SK-N-SH (cell line): ENCODE results near the gene LRRC15. TPM values are rescaled to one million over a fixed set of nuclear protein-coding genes. Genes with fewer than 3 reads are reported as not detected.

Experiments
- CTCF ChIA-PET: fragments of 300-600, 350-600 bp; formaldehyde crosslinking; extraction: SDS; loops from one replicate; lab custom pipeline; 2021; lab: Yijun Ruan, JAX
- POLR2A ChIA-PET: fragments of 350-600 bp; sonication (Branson Sonifier 250); formaldehyde crosslinking; extraction: SDS; loops from one replicate; lab custom pipeline; 2020; ENCODE audit warnings: antibody characterized with exemption, inconsistent platforms; lab: Yijun Ruan, JAX
- DNase-seq: peaks from one replicate; pipeline ENCODE4 v3.0.0; 2012
- H2AFZ ChIP-seq: fragments of 200-600 bp; sonication (generic); 2 replicates; pipeline ENCODE4 v1.8.1; 2016; ENCODE audit warnings: antibody characterized with exemption, mild to moderate bottlenecking, low read depth
- H3F3A ChIP-seq: fragments of 200-600 bp; sonication (generic); replicated peaks from 2 replicates; pipeline ENCODE3; 2016; ENCODE audit warnings: antibody characterized with exemption, mild to moderate bottlenecking; ENCODE audit not compliant: insufficient read depth
- H3K27ac ChIP-seq, 2 experiments: fragments of 200-500 bp in 1 of 2; fragments of 200-600 bp in 1 of 2; sonication (Bioruptor generic) in 1 of 2; sonication (generic), shearing (Covaris generic) in 1 of 2; 2 replicates each; pipeline versions ENCODE4 v1.5.1 to v1.6.1; 2014 to 2016; ENCODE audit warnings: low read depth in 2 of 2, inconsistent platforms in 1 of 2, low read length in 1 of 2, mild to moderate bottlenecking in 1 of 2, mixed read lengths in 1 of 2
- H3K27me3 ChIP-seq: fragments of 200-600 bp; sonication (generic), shearing (Covaris generic); 2 replicates; pipeline ENCODE4 v1.6.1; 2016; ENCODE audit warnings: mixed run types; ENCODE audit not compliant: insufficient read depth
- H3K36me3 ChIP-seq, 2 experiments: fragments of 200-500 bp in 1 of 2; fragments of 200-600 bp in 1 of 2; sonication (Bioruptor generic) in 1 of 2; sonication (generic) in 1 of 2; replicated peaks in 1 of 2; 2 replicates each; pipeline versions ENCODE3 to v1.5.1; 2014 to 2016; ENCODE audit warnings: low read length in 1 of 2, mild to moderate bottlenecking in 1 of 2; ENCODE audit not compliant: insufficient read depth in 2 of 2, control insufficient read depth in 1 of 2
- H3K4me1 ChIP-seq, 2 experiments: fragments of 200-500 bp in 1 of 2; fragments of 200-600 bp in 1 of 2; sonication (Bioruptor generic) in 1 of 2; sonication (generic), shearing (Covaris generic) in 1 of 2; 2 replicates each; pipeline versions ENCODE4 v1.5.1 to v1.6.1; 2014 to 2016; ENCODE audit warnings: low read depth in 1 of 2, low read length in 1 of 2, mixed run types in 1 of 2; ENCODE audit not compliant: insufficient read depth in 2 of 2, control insufficient read depth in 1 of 2
- H3K4me2 ChIP-seq: fragments of 200-600 bp; sonication (generic), shearing (Covaris generic); 2 replicates; pipeline ENCODE4 v1.6.1; 2017; ENCODE audit warnings: mixed run types
- H3K4me3 ChIP-seq, 2 experiments: fragments of 200-500 bp in 1 of 2; fragments of 200-600 bp in 1 of 2; sonication (Bioruptor generic) in 1 of 2; sonication (generic), shearing (Covaris generic) in 1 of 2; 2 replicates each; pipeline versions ENCODE4 v1.5.1 to v1.8.1; 2014 to 2016; ENCODE audit warnings: low read depth in 2 of 2, inconsistent platforms in 1 of 2, low read length in 1 of 2, mild to moderate bottlenecking in 1 of 2, mixed read lengths in 1 of 2, moderate library complexity in 1 of 2
- H3K79me2 ChIP-seq: fragments of 200-600 bp; sonication (generic); 2 replicates; pipeline ENCODE4 v1.8.1; 2017; ENCODE audit warnings: mild to moderate bottlenecking; ENCODE audit not compliant: insufficient read depth
- H3K9ac ChIP-seq: fragments of 200-600 bp; sonication (generic); 2 replicates; pipeline ENCODE4 v1.6.1; 2017; ENCODE audit warnings: mixed run types
- H3K9me2 ChIP-seq: fragments of 200-600 bp; sonication (generic); 2 replicates; pipeline ENCODE4 v1.6.1; 2017; ENCODE audit warnings: mixed run types
- H3K9me3 ChIP-seq: fragments of 200-600 bp; sonication (generic); 2 replicates; pipeline ENCODE4 v1.6.1; 2017; ENCODE audit warnings: mixed run types, mild to moderate bottlenecking, moderate library complexity
- H4K20me1 ChIP-seq: fragments of 200-600 bp; sonication (generic); 2 replicates; pipeline ENCODE4 v1.6.1; 2017; ENCODE audit warnings: mild to moderate bottlenecking, mixed run types; ENCODE audit not compliant: insufficient read depth
- CHD2 ChIP-seq: fragments of 150-350 bp; IDR thresholded peaks from 2 replicates; pipeline ENCODE4 v1.6.1; 2018; ENCODE audit warnings: low read length; ENCODE audit not compliant: partially characterized antibody
- CTCF ChIP-seq: fragments of 200-600 bp; sonication (generic); IDR thresholded peaks from 2 replicates; pipeline ENCODE4 v1.6.1; 2017; ENCODE audit warnings: antibody characterized with exemption, mild to moderate bottlenecking, moderate library complexity
- ELF1 ChIP-seq: IDR thresholded peaks from 2 replicates; pipeline ENCODE4 v1.4.0; 2012
- EP300 ChIP-seq, 2 experiments: IDR thresholded peaks; 2 replicates each; pipeline versions ENCODE4 v1.4.0 to v1.6.1; 2012; ENCODE audit warnings: borderline replicate concordance in 1 of 2, low read depth in 1 of 2, low read length in 1 of 2
- EZH2phosphoT487 ChIP-seq: fragments of 200-600 bp; sonication (generic); IDR thresholded peaks from 2 replicates; pipeline ENCODE4 v1.6.1; 2017; ENCODE audit warnings: low read depth, mixed run types, mild to moderate bottlenecking, antibody characterized with exemption, moderate library complexity, borderline replicate concordance
- FOSL2 ChIP-seq: IDR thresholded peaks from 2 replicates; pipeline ENCODE4 v1.4.0; 2012; ENCODE audit warnings: low read depth, mild to moderate bottlenecking, moderate library complexity, borderline replicate concordance
- FOXJ3 ChIP-seq: sonication (generic); formaldehyde crosslinking; IDR thresholded peaks from 2 replicates; pipeline ENCODE4 v1.5.1; 2020; ENCODE audit warnings: mild to moderate bottlenecking, missing genetic modification reagents
- GABPA ChIP-seq: IDR thresholded peaks from 2 replicates; pipeline ENCODE4 v1.4.0; 2012; ENCODE audit warnings: low read depth, mild to moderate bottlenecking
- GATA2 ChIP-seq: sonication (generic); formaldehyde crosslinking; IDR thresholded peaks from 2 replicates; pipeline ENCODE4 v1.5.0; 2020; ENCODE audit warnings: mild to moderate bottlenecking, missing genetic modification reagents
- IRF3 ChIP-seq: fragments of 150-350 bp; IDR thresholded peaks from 2 replicates; pipeline ENCODE4 v1.6.1; 2016; ENCODE audit warnings: mild to moderate bottlenecking, low read depth, low read length
- JUND ChIP-seq: IDR thresholded peaks from 2 replicates; pipeline ENCODE4 v1.4.0; 2012
- MAX ChIP-seq: IDR thresholded peaks from 2 replicates; pipeline ENCODE4 v1.4.0; 2012; ENCODE audit warnings: low read depth
- MEF2A ChIP-seq: IDR thresholded peaks from 2 replicates; pipeline ENCODE4 v1.4.0; 2012; ENCODE audit warnings: low read depth, borderline replicate concordance
- NRF1 ChIP-seq: IDR thresholded peaks from 2 replicates; pipeline ENCODE4 v1.6.1; 2012; ENCODE audit warnings: low read depth, mild to moderate bottlenecking, low read length
- POLR2AphosphoS5 ChIP-seq: IDR thresholded peaks from 2 replicates; pipeline ENCODE4 v1.6.1; 2012; ENCODE audit warnings: low read depth, low read length
- RAD21 ChIP-seq: IDR thresholded peaks from 2 replicates; pipeline ENCODE4 v1.6.1; 2012; ENCODE audit warnings: mild to moderate bottlenecking, low read length
- RCOR1 ChIP-seq: fragments of 150-350 bp; IDR thresholded peaks from 2 replicates; pipeline ENCODE4 v1.6.1; 2017; ENCODE audit warnings: antibody characterized with exemption, low read length
- REST ChIP-seq: IDR thresholded peaks from 2 replicates; pipeline ENCODE4 v1.6.1; 2012; ENCODE audit warnings: mild to moderate bottlenecking, low read depth, low read length, moderate library complexity
- RFX5 ChIP-seq: IDR thresholded peaks from 2 replicates; pipeline ENCODE4 v1.6.1; 2012; ENCODE audit warnings: mild to moderate bottlenecking, improper control_type of control experiment, low read length
- SIN3A ChIP-seq: IDR thresholded peaks from 2 replicates; pipeline ENCODE4 v1.6.1; 2012; ENCODE audit warnings: low read depth, mild to moderate bottlenecking, low read length, moderate library complexity, borderline replicate concordance
- SMC3 ChIP-seq: IDR thresholded peaks from 2 replicates; pipeline ENCODE4 v1.6.1; 2012; ENCODE audit warnings: low read depth, low read length, improper control_type of control experiment
- TAF1 ChIP-seq: IDR thresholded peaks from 2 replicates; pipeline ENCODE4 v1.6.1; 2012; ENCODE audit warnings: low read depth, mild to moderate bottlenecking, low read length, moderate library complexity, borderline replicate concordance
- USF2 ChIP-seq: fragments of 150-350 bp; IDR thresholded peaks from 2 replicates; pipeline ENCODE4 v1.6.1; 2017; ENCODE audit warnings: antibody characterized with exemption, low read length, low read depth, borderline replicate concordance
- YY1 ChIP-seq: IDR thresholded peaks from 2 replicates; pipeline ENCODE4 v1.4.0; 2012; ENCODE audit warnings: low read depth, mild to moderate bottlenecking
- WGBS: methylation state at CpG from one replicate; pipeline ENCODE4 v1.1.6; 2017; ENCODE audit warnings: low lambda C conversion rate; 5-methylcytosine and 5-hydroxymethylcytosine counted together
- polyA plus RNA-seq, 3 experiments: library from polyadenylated mRNA; depleted of rRNA; stranded (reverse); fragments of >200 nt; gene quantifications; 2 replicates each; pipeline ENCODE4 v1.2.3, GENCODE V29; 2012

Gene LRRC15
- polyA plus RNA-seq, 1 of the 3 experiments (the other 2 are of a cell fraction), result 0.02 TPM

- Histone ChIP-seq H3K9ac (no peak overlapping the region; the same call in 1 of the 2 replicates), H3K4me1 (peaks cover 21 to 25% of the 10 kb centered on the region in 2 experiments; a peak in 3 of 4 replicates), H3K4me2 (peak overlapping the region; percentile 61), H3F3A (peaks cover 31% of the 10 kb centered on the region), H3K79me2 (no peaks in the 10 kb centered on the region), H3K9me3 (0 out of 2 replicates have a peak, but pooled peaks cover under 1% of the 10 kb centered on the region), H3K27me3 (no peaks in the 10 kb centered on the region), H3K4me3 (peak overlapping the region; percentile 12 to 29; a peak in 2 of 4 replicates), H3K27ac (peak overlapping the region in 1 of 2 experiments; percentile 26; a peak in 3 of 4 replicates), H4K20me1 (no peaks in the 10 kb centered on the region), H2AFZ (peak overlapping the region; percentile 71; the same call in 1 of the 2 replicates), H3K9me2 (no peaks in the 10 kb centered on the region), H3K36me3 (no peaks in the 10 kb centered on the region)
- ChIA-PET CTCF (interaction anchor here (0.7 to 13.4 kb wide), 13 partner anchors 8 to 548 kb away, joined by 3 to 246 read pairs (median 4); no protein-coding TSS in a partner anchor), POLR2A (interaction anchor here (0.5 to 1.0 kb wide), 2 partner anchors 8 to 46 kb away, joined by 4 read pairs; no protein-coding TSS in a partner anchor)
- DNase-seq, result peak; percentile 83
- 18% methylated on average over 18 of the region's 39 CpGs for WGBS
- TF ChIP-seq NRF1, result no peak
- peak; percentile 30; the same call in 1 of the 2 replicates for TF ChIP-seq MAX
- TF ChIP-seq FOXJ3 (CRISPR knock-in tag), result peak; percentile 79; the same call in 1 of the 2 replicates
- 0 out of 2 replicates have a peak, but pooled peaks have one; percentile 11 for TF ChIP-seq SMC3
- peak; percentile 53 for TF ChIP-seq CHD2
- TF ChIP-seq IRF3, result no peak
- TF ChIP-seq ELF1, result no peak
- TF ChIP-seq POLR2AphosphoS5, result 0 out of 2 replicates have a peak, but pooled peaks have one; percentile 21
- 0 out of 2 replicates have a peak, but pooled peaks have one; percentile 17 for TF ChIP-seq SIN3A
- TF ChIP-seq RCOR1, result peak; percentile 71
- no peak for TF ChIP-seq EZH2phosphoT487
- TF ChIP-seq RAD21, result no peak
- peak; percentile 51 for TF ChIP-seq GATA2 (CRISPR knock-in tag)
- no peak for TF ChIP-seq REST
- TF ChIP-seq CTCF, result no peak
- TF ChIP-seq JUND, result no peak
- no peak for TF ChIP-seq MEF2A
- no peak for TF ChIP-seq GABPA
- no peak for TF ChIP-seq FOSL2
- TF ChIP-seq YY1, result no peak
- TF ChIP-seq RFX5, result no peak
- peak in 1 of 2 experiments; percentile 88; a peak in 3 of 4 replicates for TF ChIP-seq EP300 (IDR thresholded peaks at IDR 0.05; ENCODE audit: borderline replicate concordance in 1 of 2, low read depth in 1 of 2, low read length in 1 of 2)
- TF ChIP-seq TAF1, result 0 out of 2 replicates have a peak, but pooled peaks have one; percentile 11
- no peak for TF ChIP-seq USF2
Observed at GRCh38 chr3:194323785-194324735, 45.5 kb downstream of the LRRC15 start.
